Measurements from ENCODE around the gene SIGLEC11.
"Not testable (repeated sequence)": the region's sequence is repeated elsewhere in the genome, so short reads cannot be mapped to it uniquely, and the experiment has no call there.

SIGLEC11 gene

GRCh38 chr19:49960980-49961379 is at the start of gene SIGLEC11:
TSS of gene SIGLEC11 (minus strand) at chr19:49961172. CDS start at chr19:49961081, 91 bp downstream.
- H3K4me1 ChIP-seq (ENCODE audit: insufficient read depth, low read length); H3K4me3 ChIP-seq (ENCODE audit: low read length); H3K36me3 ChIP-seq (ENCODE audit: insufficient read depth, low read depth, low read length); H3K9me3 ChIP-seq (ENCODE audit: insufficient read depth, low read depth, low read length); H3K27me3 ChIP-seq (ENCODE audit: insufficient read depth, low read length); H3K9ac ChIP-seq (ENCODE audit: low read depth, low read length); H3K27ac ChIP-seq (ENCODE audit: low read length): not testable (repeated sequence)

GRCh38 chr19:50008532-50008931 is 47.6 kb upstream of the SIGLEC11 start:
- Histone ChIP-seq H3K27ac (ENCODE audit: low read length) (no peak overlapping the region), H3K9ac (ENCODE audit: low read depth, low read length) (no peak overlapping the region), H3K4me3 (ENCODE audit: low read length) (no peak overlapping the region), H3K4me1 (ENCODE audit: insufficient read depth, low read length) (no peaks in the 10 kb centered on the region), H3K9me3 (ENCODE audit: insufficient read depth, low read depth, low read length) (no peaks in the 10 kb centered on the region), H3K36me3 (ENCODE audit: insufficient read depth, low read depth, low read length) (peaks cover 30% of the 10 kb centered on the region), H3K27me3 (ENCODE audit: insufficient read depth, low read length) (no peaks in the 10 kb centered on the region)

- peaks cover 24% of the 10 kb centered on the region for H3K36me3 ChIP-seq (ENCODE audit: insufficient read depth, low read depth, low read length)
- no peaks in the 10 kb centered on the region for H3K9me3 ChIP-seq (ENCODE audit: insufficient read depth, low read depth, low read length)
- H3K4me3 ChIP-seq (ENCODE audit: low read length), result no peak overlapping the region
- H3K27ac ChIP-seq (ENCODE audit: low read length), result no peak overlapping the region
- H3K9ac ChIP-seq (ENCODE audit: low read depth, low read length), result no peak overlapping the region
- H3K27me3 ChIP-seq (ENCODE audit: insufficient read depth, low read length), result no peaks in the 10 kb centered on the region
- H3K4me1 ChIP-seq (ENCODE audit: insufficient read depth, low read length), result no peaks in the 10 kb centered on the region
Observed at GRCh38 chr19:50007947-50008346, 47.0 kb upstream of the SIGLEC11 start.

- Histone ChIP-seq H3K36me3 (ENCODE audit: insufficient read depth, low read depth, low read length) (peaks cover 24% of the 10 kb centered on the region), H3K9me3 (ENCODE audit: insufficient read depth, low read depth, low read length) (no peaks in the 10 kb centered on the region)
Observed at GRCh38 chr19:50007170-50007569, 46.2 kb upstream of the SIGLEC11 start.

GRCh38 chr19:50005428-50005827 is 44.5 kb upstream of the SIGLEC11 start:
- no peaks in the 10 kb centered on the region for H3K4me1 ChIP-seq (ENCODE audit: insufficient read depth, low read length)
- no peaks in the 10 kb centered on the region for H3K27me3 ChIP-seq (ENCODE audit: insufficient read depth, low read length)
- H3K27ac ChIP-seq (ENCODE audit: low read length), result no peak overlapping the region
- no peaks in the 10 kb centered on the region for H3K9me3 ChIP-seq (ENCODE audit: insufficient read depth, low read depth, low read length)
- H3K36me3 ChIP-seq (ENCODE audit: insufficient read depth, low read depth, low read length), result peaks cover 30% of the 10 kb centered on the region
- H3K9ac ChIP-seq (ENCODE audit: low read depth, low read length), result no peak overlapping the region
- no peak overlapping the region for H3K4me3 ChIP-seq (ENCODE audit: low read length)

More at GRCh38 chr19:50007170-50007569, 46.2 kb upstream of the SIGLEC11 start:
- H3K27me3 ChIP-seq (ENCODE audit: insufficient read depth, low read length), result no peaks in the 10 kb centered on the region
- H3K9ac ChIP-seq (ENCODE audit: low read depth, low read length), result no peak overlapping the region
- no peak overlapping the region for H3K4me3 ChIP-seq (ENCODE audit: low read length)
- H3K27ac ChIP-seq (ENCODE audit: low read length), result no peak overlapping the region
- no peaks in the 10 kb centered on the region for H3K4me1 ChIP-seq (ENCODE audit: insufficient read depth, low read length)

- Histone ChIP-seq H3K4me3 (ENCODE audit: low read length) (no peak overlapping the region), H3K9me3 (ENCODE audit: insufficient read depth, low read depth, low read length) (no peaks in the 10 kb centered on the region), H3K36me3 (ENCODE audit: insufficient read depth, low read depth, low read length) (peaks cover 38% of the 10 kb centered on the region), H3K4me1 (ENCODE audit: insufficient read depth, low read length) (no peaks in the 10 kb centered on the region), H3K27ac (ENCODE audit: low read length) (no peak overlapping the region), H3K9ac (ENCODE audit: low read depth, low read length) (no peak overlapping the region), H3K27me3 (ENCODE audit: insufficient read depth, low read length) (no peaks in the 10 kb centered on the region)
Observed at GRCh38 chr19:50003810-50004419, 42.9 kb upstream of the SIGLEC11 start.

- Histone ChIP-seq H3K4me3 (ENCODE audit: low read length) (no peak overlapping the region), H3K36me3 (ENCODE audit: insufficient read depth, low read depth, low read length) (peaks cover 38% of the 10 kb centered on the region), H3K27ac (ENCODE audit: low read length) (no peak overlapping the region), H3K9me3 (ENCODE audit: insufficient read depth, low read depth, low read length) (no peaks in the 10 kb centered on the region), H3K4me1 (ENCODE audit: insufficient read depth, low read length) (no peaks in the 10 kb centered on the region), H3K27me3 (ENCODE audit: insufficient read depth, low read length) (no peaks in the 10 kb centered on the region), H3K9ac (ENCODE audit: low read depth, low read length) (no peak overlapping the region)
Observed at GRCh38 chr19:50003254-50003788, 42.3 kb upstream of the SIGLEC11 start.

- H3K36me3 ChIP-seq (ENCODE audit: insufficient read depth, low read depth, low read length), result peaks cover 37% of the 10 kb centered on the region
- no peaks in the 10 kb centered on the region for H3K27me3 ChIP-seq (ENCODE audit: insufficient read depth, low read length)
Observed at GRCh38 chr19:50002386-50002960, 41.5 kb upstream of the SIGLEC11 start.

GRCh38 chr19:50001775-50002174 is 40.8 kb upstream of the SIGLEC11 start:
- no peak overlapping the region for H3K27ac ChIP-seq (ENCODE audit: low read length)
- no peaks in the 10 kb centered on the region for H3K27me3 ChIP-seq (ENCODE audit: insufficient read depth, low read length)
- H3K36me3 ChIP-seq (ENCODE audit: insufficient read depth, low read depth, low read length), result peaks cover 33% of the 10 kb centered on the region
- H3K4me3 ChIP-seq (ENCODE audit: low read length), result no peak overlapping the region
- H3K9me3 ChIP-seq (ENCODE audit: insufficient read depth, low read depth, low read length), result no peaks in the 10 kb centered on the region
- no peaks in the 10 kb centered on the region for H3K4me1 ChIP-seq (ENCODE audit: insufficient read depth, low read length)
- H3K9ac ChIP-seq (ENCODE audit: low read depth, low read length), result no peak overlapping the region

More at GRCh38 chr19:50002386-50002960, 41.5 kb upstream of the SIGLEC11 start:
- Histone ChIP-seq H3K4me1 (ENCODE audit: insufficient read depth, low read length) (no peaks in the 10 kb centered on the region), H3K27ac (ENCODE audit: low read length) (no peak overlapping the region), H3K4me3 (ENCODE audit: low read length) (no peak overlapping the region), H3K9ac (ENCODE audit: low read depth, low read length) (no peak overlapping the region), H3K9me3 (ENCODE audit: insufficient read depth, low read depth, low read length) (no peaks in the 10 kb centered on the region)

- H3K9ac ChIP-seq (ENCODE audit: low read depth, low read length), result no peak overlapping the region
- no peak overlapping the region for H3K27ac ChIP-seq (ENCODE audit: low read length)
- peaks cover 31% of the 10 kb centered on the region for H3K36me3 ChIP-seq (ENCODE audit: insufficient read depth, low read depth, low read length)
Observed at GRCh38 chr19:50000841-50001557, 40.0 kb upstream of the SIGLEC11 start.

GRCh38 chr19:50000038-50000840 is 39.3 kb upstream of the SIGLEC11 start:
- Histone ChIP-seq H3K27me3 (ENCODE audit: insufficient read depth, low read length) (no peaks in the 10 kb centered on the region), H3K27ac (ENCODE audit: low read length) (no peak overlapping the region), H3K36me3 (ENCODE audit: insufficient read depth, low read depth, low read length) (peaks cover 29% of the 10 kb centered on the region), H3K4me3 (ENCODE audit: low read length) (no peak overlapping the region), H3K4me1 (ENCODE audit: insufficient read depth, low read length) (no peaks in the 10 kb centered on the region), H3K9ac (ENCODE audit: low read depth, low read length) (no peak overlapping the region), H3K9me3 (ENCODE audit: insufficient read depth, low read depth, low read length) (no peaks in the 10 kb centered on the region)

More at GRCh38 chr19:50000841-50001557, 40.0 kb upstream of the SIGLEC11 start:
- no peaks in the 10 kb centered on the region for H3K27me3 ChIP-seq (ENCODE audit: insufficient read depth, low read length)
- H3K4me3 ChIP-seq (ENCODE audit: low read length), result no peak overlapping the region
- H3K4me1 ChIP-seq (ENCODE audit: insufficient read depth, low read length), result no peaks in the 10 kb centered on the region
- H3K9me3 ChIP-seq (ENCODE audit: insufficient read depth, low read depth, low read length), result no peaks in the 10 kb centered on the region

All from iPS-20b (cell line).